ENCODE results near the gene B3GNT7. TPM values are rescaled to one million over a fixed set of nuclear protein-coding genes. Genes with fewer than 3 reads are reported as not detected.
A peak's percentile ranks its signal among the peaks of the same experiment; 100 is the strongest.

Gene B3GNT7
- total and polyA plus RNA-seq, 5 donors from 2014 or later, result not detected

GRCh38 chr2:231383416-231384108 is 11.9 kb upstream of the B3GNT7 start:
- no peak for DNase-seq
- Histone ChIP-seq H3K36me3 (ENCODE audit: control insufficient read depth, insufficient read depth, low read length) (no peaks in the 10 kb centered on the region), H3K9me3 (ENCODE audit: control insufficient read depth in 2 of 2, low read length in 2 of 2) (no peaks in the 10 kb centered on the region), H3K27ac (ENCODE audit: insufficient read depth, low read length, poor library complexity, severe bottlenecking) (no peak overlapping the region), H3K27me3 (ENCODE audit: control insufficient read depth, insufficient read depth, low read length) (no peaks in the 10 kb centered on the region), H3K4me1 (ENCODE audit: control insufficient read depth, insufficient read depth, low read length, poor library complexity, severe bottlenecking) (no peaks in the 10 kb centered on the region), H3K4me3 (ENCODE audit: low read depth, low read length) (no peak overlapping the region)
- Mint-ChIP-seq H3K27ac (no peak overlapping the region), H3K9me3 (peaks cover 0 to 10% (median 4%) of the 10 kb centered on the region in 7 donors), H3K36me3 (no peaks in the 10 kb centered on the region), H3K4me1 (no peaks in the 10 kb centered on the region), H3K4me3 (no peak overlapping the region), H3K27me3 (peaks cover 15% of the 10 kb centered on the region)
- no peak for ATAC-seq (ENCODE audit: low read depth in 2 of 2)

GRCh38 chr2:231384109-231384435 is 11.4 kb upstream of the B3GNT7 start:
- Histone ChIP-seq H3K27ac (ENCODE audit: insufficient read depth, low read length, poor library complexity, severe bottlenecking) (no peak overlapping the region), H3K4me1 (ENCODE audit: control insufficient read depth, insufficient read depth, low read length, poor library complexity, severe bottlenecking) (no peaks in the 10 kb centered on the region), H3K9me3 (ENCODE audit: control insufficient read depth in 2 of 2, low read length in 2 of 2) (no peaks in the 10 kb centered on the region), H3K27me3 (ENCODE audit: control insufficient read depth, insufficient read depth, low read length) (no peaks in the 10 kb centered on the region), H3K4me3 (ENCODE audit: low read depth, low read length) (no peak overlapping the region), H3K36me3 (ENCODE audit: control insufficient read depth, insufficient read depth, low read length) (no peaks in the 10 kb centered on the region)
- H3K9me3 Mint-ChIP-seq, result peaks cover 1 to 10% (median 4%) of the 10 kb centered on the region in 7 donors
- peaks cover 10% of the 10 kb centered on the region for H3K27me3 Mint-ChIP-seq
- H3K36me3 Mint-ChIP-seq, result no peaks in the 10 kb centered on the region
- ATAC-seq (ENCODE audit: low read depth in 2 of 2) (no peak), DNase-seq (no peak)
- no peaks in the 10 kb centered on the region for H3K4me1 Mint-ChIP-seq
- H3K4me3 Mint-ChIP-seq, result no peak overlapping the region
- no peak overlapping the region for H3K27ac Mint-ChIP-seq

- Histone ChIP-seq H3K9me3 (ENCODE audit: control insufficient read depth in 2 of 2, low read length in 2 of 2) (no peaks in the 10 kb centered on the region), H3K36me3 (ENCODE audit: control insufficient read depth, insufficient read depth, low read length) (no peaks in the 10 kb centered on the region), H3K27ac (ENCODE audit: insufficient read depth, low read length, poor library complexity, severe bottlenecking) (no peak overlapping the region), H3K27me3 (ENCODE audit: control insufficient read depth, insufficient read depth, low read length) (no peaks in the 10 kb centered on the region), H3K4me3 (ENCODE audit: low read depth, low read length) (no peak overlapping the region), H3K4me1 (ENCODE audit: control insufficient read depth, insufficient read depth, low read length, poor library complexity, severe bottlenecking) (no peaks in the 10 kb centered on the region)
- Mint-ChIP-seq H3K36me3 (no peaks in the 10 kb centered on the region), H3K4me1 (no peaks in the 10 kb centered on the region), H3K9me3 (peaks cover 1 to 10% (median 4%) of the 10 kb centered on the region in 7 donors), H3K27ac (no peak overlapping the region), H3K27me3 (peaks cover 9% of the 10 kb centered on the region), H3K4me3 (no peak overlapping the region)
- ATAC-seq (ENCODE audit: low read depth in 2 of 2) (no peak), DNase-seq (no peak)
Measured at GRCh38 chr2:231384970-231385369, 10.5 kb upstream of the B3GNT7 start.

DNA sequence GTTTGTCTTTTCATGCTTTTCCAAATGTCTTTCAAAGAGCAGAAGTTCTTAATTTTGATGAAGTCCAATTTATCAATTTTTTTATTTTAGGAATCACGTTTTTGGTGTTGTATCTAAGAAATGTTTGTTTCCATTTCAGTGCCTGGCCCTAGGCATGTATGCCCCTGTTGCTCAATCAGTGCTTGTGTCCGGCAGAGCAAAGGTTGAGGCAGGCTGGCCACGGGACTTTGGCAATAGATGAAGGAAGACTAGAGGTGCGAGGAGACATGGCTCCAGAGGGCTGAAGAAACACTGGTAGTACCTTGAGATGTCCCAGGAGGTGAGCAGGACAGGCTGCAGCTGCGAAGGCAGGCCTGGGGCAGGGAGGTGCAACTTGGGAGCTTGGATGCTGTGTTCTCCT is 10.1 kb upstream of the B3GNT7 start:
- Mint-ChIP-seq H3K27me3 (peaks cover 9% of the 10 kb centered on the region), H3K4me3 (no peak overlapping the region), H3K36me3 (no peaks in the 10 kb centered on the region), H3K27ac (no peak overlapping the region), H3K9me3 (peaks cover 1 to 10% (median 4%) of the 10 kb centered on the region in 7 donors), H3K4me1 (no peaks in the 10 kb centered on the region)
- ATAC-seq (ENCODE audit: low read depth in 2 of 2), result no peak
- DNase-seq, result no peak
- Histone ChIP-seq H3K4me1 (ENCODE audit: control insufficient read depth, insufficient read depth, low read length, poor library complexity, severe bottlenecking) (no peaks in the 10 kb centered on the region), H3K9me3 (ENCODE audit: control insufficient read depth in 2 of 2, low read length in 2 of 2) (no peaks in the 10 kb centered on the region), H3K27me3 (ENCODE audit: control insufficient read depth, insufficient read depth, low read length) (no peaks in the 10 kb centered on the region), H3K36me3 (ENCODE audit: control insufficient read depth, insufficient read depth, low read length) (no peaks in the 10 kb centered on the region), H3K27ac (ENCODE audit: insufficient read depth, low read length, poor library complexity, severe bottlenecking) (no peak overlapping the region), H3K4me3 (ENCODE audit: low read depth, low read length) (no peak overlapping the region)

- no peaks in the 10 kb centered on the region for H3K4me1 ChIP-seq (ENCODE audit: control insufficient read depth, insufficient read depth, low read length, poor library complexity, severe bottlenecking)
- no peak overlapping the region for H3K4me3 ChIP-seq (ENCODE audit: low read depth, low read length)
- no peak overlapping the region for H3K27ac ChIP-seq (ENCODE audit: insufficient read depth, low read length, poor library complexity, severe bottlenecking)
- H3K9me3 Mint-ChIP-seq, result peaks cover 1 to 10% (median 4%) of the 10 kb centered on the region in 7 donors
- H3K27ac Mint-ChIP-seq, result no peak overlapping the region
- H3K27me3 Mint-ChIP-seq, result peaks cover 9% of the 10 kb centered on the region
- H3K27me3 ChIP-seq (ENCODE audit: control insufficient read depth, insufficient read depth, low read length), result no peaks in the 10 kb centered on the region
- H3K9me3 ChIP-seq (ENCODE audit: control insufficient read depth in 2 of 2, low read length in 2 of 2), result no peaks in the 10 kb centered on the region
- H3K36me3 Mint-ChIP-seq, result no peaks in the 10 kb centered on the region
- H3K36me3 ChIP-seq (ENCODE audit: control insufficient read depth, insufficient read depth, low read length), result no peaks in the 10 kb centered on the region
- no peak for ATAC-seq (ENCODE audit: low read depth in 2 of 2)
- no peak overlapping the region for H3K4me3 Mint-ChIP-seq
- H3K4me1 Mint-ChIP-seq, result no peaks in the 10 kb centered on the region
- DNase-seq, result no peak
Measured at GRCh38 chr2:231386446-231386845, 9.1 kb upstream of the B3GNT7 start.

DNA sequence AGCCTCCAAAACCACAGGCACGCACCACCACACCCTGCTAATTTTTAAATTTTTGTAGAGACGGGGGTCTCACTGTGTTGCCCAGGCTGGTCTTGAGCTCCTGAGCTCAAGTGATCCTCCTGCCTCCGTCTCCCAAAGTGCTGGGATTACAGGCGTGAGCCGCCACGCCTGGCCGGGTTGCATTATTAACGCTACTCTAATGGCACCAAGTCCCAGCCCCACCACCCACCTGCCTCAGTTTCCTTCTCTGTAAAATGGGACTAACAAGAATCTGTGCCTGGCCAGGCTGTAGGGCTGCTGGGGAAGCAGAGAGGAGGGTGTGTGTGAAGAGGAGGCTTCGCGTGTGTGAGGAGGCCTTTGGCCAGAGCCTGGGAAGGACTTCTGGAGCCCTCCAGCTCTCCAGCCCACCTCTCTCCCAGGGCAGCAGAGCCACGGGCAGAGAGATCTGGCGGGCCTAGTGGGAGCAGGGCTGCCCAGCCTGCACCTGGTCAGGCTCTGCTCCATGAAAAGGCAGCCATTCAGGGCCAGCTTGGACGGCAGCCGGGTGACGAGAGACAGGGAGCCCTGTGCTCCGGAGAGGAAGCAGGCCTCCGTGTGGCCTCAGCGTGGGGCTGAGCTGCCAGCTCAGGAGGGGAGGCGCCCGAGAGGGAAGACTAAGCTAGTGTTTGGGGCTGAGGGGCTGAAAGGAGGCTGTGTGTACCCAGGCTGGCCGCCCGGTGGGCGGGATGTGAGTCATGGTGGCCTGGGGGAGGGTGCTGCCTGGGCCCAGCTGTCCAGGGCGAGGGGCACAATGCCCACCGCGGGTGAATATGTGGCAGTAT is 7.4 kb upstream of the B3GNT7 start:
- Histone ChIP-seq H3K4me1 (ENCODE audit: control insufficient read depth, insufficient read depth, low read length, poor library complexity, severe bottlenecking) (no peaks in the 10 kb centered on the region), H3K27me3 (ENCODE audit: control insufficient read depth, insufficient read depth, low read length) (no peaks in the 10 kb centered on the region), H3K27ac (ENCODE audit: insufficient read depth, low read length, poor library complexity, severe bottlenecking) (no peak overlapping the region), H3K9me3 (ENCODE audit: control insufficient read depth in 2 of 2, low read length in 2 of 2) (no peaks in the 10 kb centered on the region), H3K4me3 (ENCODE audit: low read depth, low read length) (no peak overlapping the region), H3K36me3 (ENCODE audit: control insufficient read depth, insufficient read depth, low read length) (no peaks in the 10 kb centered on the region)
- ATAC-seq (ENCODE audit: low read depth in 2 of 2), result peak; percentile 23 to 26
- H3K4me3 Mint-ChIP-seq, result no peak overlapping the region
- H3K36me3 Mint-ChIP-seq, result no peaks in the 10 kb centered on the region
- H3K27ac Mint-ChIP-seq, result no peak overlapping the region
- H3K9me3 Mint-ChIP-seq, result peaks cover 1 to 10% (median 4%) of the 10 kb centered on the region in 7 donors
- peaks cover 0 to under 1% (median 0%) of the 10 kb centered on the region in 4 donors for H3K4me1 Mint-ChIP-seq
- peaks cover 18% of the 10 kb centered on the region for H3K27me3 Mint-ChIP-seq
- DNase-seq, result no peak

- peaks cover 23% of the 10 kb centered on the region for H3K27me3 Mint-ChIP-seq
- DNase-seq (no peak), ATAC-seq (ENCODE audit: low read depth in 2 of 2) (no peak)
- Histone ChIP-seq H3K4me1 (ENCODE audit: control insufficient read depth, insufficient read depth, low read length, poor library complexity, severe bottlenecking) (no peaks in the 10 kb centered on the region), H3K4me3 (ENCODE audit: low read depth, low read length) (no peak overlapping the region), H3K27me3 (ENCODE audit: control insufficient read depth, insufficient read depth, low read length) (no peaks in the 10 kb centered on the region), H3K9me3 (ENCODE audit: control insufficient read depth in 2 of 2, low read length in 2 of 2) (no peaks in the 10 kb centered on the region), H3K36me3 (ENCODE audit: control insufficient read depth, insufficient read depth, low read length) (no peaks in the 10 kb centered on the region), H3K27ac (ENCODE audit: insufficient read depth, low read length, poor library complexity, severe bottlenecking) (no peak overlapping the region)
- peak overlapping the region in 1 of 3 donors; percentile 65 for H3K27ac Mint-ChIP-seq
- H3K4me3 Mint-ChIP-seq, result no peak overlapping the region
- no peaks in the 10 kb centered on the region for H3K36me3 Mint-ChIP-seq
- peaks cover under 1 to 10% (median 3%) of the 10 kb centered on the region in 7 donors for H3K9me3 Mint-ChIP-seq
- H3K4me1 Mint-ChIP-seq, result peaks cover 0 to 7% (median 3%) of the 10 kb centered on the region in 4 donors
Measured at GRCh38 chr2:231388725-231389346, 6.7 kb upstream of the B3GNT7 start.
